C4-2B (cell line): ENCODE results near the gene RNF150.

Experiments
- H3K27ac ChIP-seq: fragments of 450-650 bp; 2 replicates; pipeline ENCODE4 v1.5.1; 2017
- ZFX ChIP-seq: fragments of 450-650 bp; IDR thresholded peaks from 2 replicates; pipeline ENCODE4 v1.6.1; 2017
- TF ChIP-seq, protein P1 (sequence below): fragments of 450-650 bp; conservative IDR thresholded peaks from 2 replicates; pipeline ENCODE4 v1.5.1; 2017; ENCODE audit warnings: mild to moderate bottlenecking

The RNF150 gene

DNA sequence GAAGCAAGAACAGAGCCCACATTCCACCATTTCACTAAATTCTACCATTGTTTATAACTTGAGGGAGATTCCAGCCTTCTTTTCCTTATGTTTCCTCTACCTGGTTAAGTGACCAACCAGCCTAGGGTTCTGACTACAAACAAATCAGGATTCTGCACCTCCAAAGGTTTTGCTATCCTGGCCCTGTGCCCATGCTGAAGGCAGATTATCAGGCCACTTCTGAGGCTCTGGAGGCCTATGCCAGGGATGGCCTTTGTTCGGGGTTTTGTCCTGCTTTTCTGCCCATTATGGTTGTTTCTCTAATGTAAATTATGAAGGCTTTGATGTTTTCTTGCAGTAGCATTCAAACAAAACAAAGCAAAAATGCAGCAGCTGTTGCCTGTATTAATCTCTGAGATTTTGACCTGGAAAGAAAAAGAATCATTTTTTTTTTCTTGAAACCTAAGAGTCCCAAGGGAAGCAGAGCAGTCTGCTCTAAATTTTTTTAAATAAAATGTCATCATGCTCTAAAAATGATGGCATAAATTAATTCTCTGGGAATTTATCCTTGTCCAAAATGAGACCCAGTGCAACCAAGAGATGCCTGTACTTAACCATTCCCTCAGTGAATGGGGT lies 55.6 kb downstream of the RNF150 start:
- no peak for TF ChIP-seq ZFX
- TF ChIP-seq, protein P1, sequence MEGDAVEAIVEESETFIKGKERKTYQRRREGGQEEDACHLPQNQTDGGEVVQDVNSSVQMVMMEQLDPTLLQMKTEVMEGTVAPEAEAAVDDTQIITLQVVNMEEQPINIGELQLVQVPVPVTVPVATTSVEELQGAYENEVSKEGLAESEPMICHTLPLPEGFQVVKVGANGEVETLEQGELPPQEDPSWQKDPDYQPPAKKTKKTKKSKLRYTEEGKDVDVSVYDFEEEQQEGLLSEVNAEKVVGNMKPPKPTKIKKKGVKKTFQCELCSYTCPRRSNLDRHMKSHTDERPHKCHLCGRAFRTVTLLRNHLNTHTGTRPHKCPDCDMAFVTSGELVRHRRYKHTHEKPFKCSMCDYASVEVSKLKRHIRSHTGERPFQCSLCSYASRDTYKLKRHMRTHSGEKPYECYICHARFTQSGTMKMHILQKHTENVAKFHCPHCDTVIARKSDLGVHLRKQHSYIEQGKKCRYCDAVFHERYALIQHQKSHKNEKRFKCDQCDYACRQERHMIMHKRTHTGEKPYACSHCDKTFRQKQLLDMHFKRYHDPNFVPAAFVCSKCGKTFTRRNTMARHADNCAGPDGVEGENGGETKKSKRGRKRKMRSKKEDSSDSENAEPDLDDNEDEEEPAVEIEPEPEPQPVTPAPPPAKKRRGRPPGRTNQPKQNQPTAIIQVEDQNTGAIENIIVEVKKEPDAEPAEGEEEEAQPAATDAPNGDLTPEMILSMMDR: no peak

DNA sequence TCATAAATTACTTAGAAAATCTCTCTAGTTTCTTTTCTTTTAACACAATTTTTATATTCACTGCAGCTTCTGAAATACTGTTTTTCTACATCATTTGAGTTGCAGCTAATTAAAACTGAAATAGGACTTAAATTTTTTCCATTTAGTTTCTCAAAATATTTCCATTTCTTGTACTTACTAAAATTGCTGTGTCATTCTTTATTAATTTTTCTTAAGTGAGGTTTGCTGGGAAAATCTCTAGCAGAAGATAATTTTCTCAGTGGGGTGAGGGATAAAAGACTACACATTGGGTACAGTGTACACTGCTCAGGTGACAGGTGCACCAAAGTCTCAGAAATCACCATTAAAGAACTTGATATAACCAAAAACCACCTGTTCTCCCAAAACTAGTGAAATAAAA lies 57.7 kb downstream of the RNF150 start:
- H3K27ac ChIP-seq: no peak overlapping the region
- TF ChIP-seq ZFX: no peak
- TF ChIP-seq, protein P1: no peak

More for the DNA sequence above, 55.6 kb downstream of the RNF150 start:
- H3K27ac ChIP-seq: no peak overlapping the region

DNA sequence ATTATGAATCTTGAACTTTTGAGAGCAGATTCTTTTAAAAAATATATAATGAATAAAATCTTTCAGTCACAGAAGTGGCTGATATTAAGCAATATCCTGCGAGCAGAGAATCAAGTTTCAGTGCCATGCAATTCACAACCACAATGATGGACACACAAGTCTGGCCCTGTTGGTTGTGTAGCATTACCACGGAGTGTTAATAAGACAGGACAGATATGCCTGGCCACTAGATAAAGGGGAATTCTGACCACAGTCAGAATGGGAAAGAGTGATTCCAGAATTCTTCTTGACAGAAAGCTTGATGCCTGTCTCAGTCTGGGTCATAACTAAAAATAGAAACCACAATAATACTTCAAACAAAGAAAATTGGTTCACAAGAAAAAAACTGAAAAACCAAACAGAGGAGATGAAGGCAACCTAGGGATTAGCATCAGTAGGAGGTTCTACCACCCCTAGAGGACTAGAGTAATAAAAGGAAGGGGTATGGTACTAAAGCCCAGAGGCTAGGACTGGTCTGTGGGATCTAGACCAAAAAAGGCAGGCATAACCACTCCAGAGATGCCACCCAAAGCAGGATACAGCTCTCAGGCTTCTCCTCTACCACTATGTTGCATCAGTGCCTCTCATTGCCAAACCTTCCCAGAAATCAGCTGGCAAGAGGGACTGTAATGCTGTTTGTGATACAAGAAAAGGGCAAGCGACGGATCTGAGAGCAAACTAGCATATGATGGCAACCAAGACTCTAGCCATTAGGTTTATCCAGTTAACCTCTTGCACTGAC lies 59.0 kb downstream of the RNF150 start:
- no peak overlapping the region for H3K27ac ChIP-seq

DNA sequence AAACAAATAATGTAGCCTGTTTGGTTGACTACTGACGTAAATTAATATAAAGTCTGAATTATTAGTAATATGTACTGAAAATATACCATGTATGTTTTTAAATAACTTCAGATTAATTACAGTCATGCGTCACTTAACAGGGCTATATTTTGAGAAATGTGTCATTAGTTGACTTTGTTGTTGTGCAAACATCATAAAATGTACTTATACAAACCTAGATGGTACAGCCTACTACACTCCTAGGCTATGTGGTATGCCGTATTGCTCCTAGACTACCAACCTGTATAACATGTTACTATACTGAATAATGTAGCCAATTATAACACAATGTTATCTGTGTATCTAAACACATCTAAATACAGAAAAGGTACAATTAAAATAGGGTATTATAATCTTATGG lies 66.6 kb downstream of the RNF150 start:
- TF ChIP-seq, protein P1: no peak
- no peak for TF ChIP-seq ZFX
- no peak overlapping the region for H3K27ac ChIP-seq

More for the DNA sequence above, 59.0 kb downstream of the RNF150 start:
- no peak for TF ChIP-seq ZFX
- TF ChIP-seq, protein P1: no peak

DNA sequence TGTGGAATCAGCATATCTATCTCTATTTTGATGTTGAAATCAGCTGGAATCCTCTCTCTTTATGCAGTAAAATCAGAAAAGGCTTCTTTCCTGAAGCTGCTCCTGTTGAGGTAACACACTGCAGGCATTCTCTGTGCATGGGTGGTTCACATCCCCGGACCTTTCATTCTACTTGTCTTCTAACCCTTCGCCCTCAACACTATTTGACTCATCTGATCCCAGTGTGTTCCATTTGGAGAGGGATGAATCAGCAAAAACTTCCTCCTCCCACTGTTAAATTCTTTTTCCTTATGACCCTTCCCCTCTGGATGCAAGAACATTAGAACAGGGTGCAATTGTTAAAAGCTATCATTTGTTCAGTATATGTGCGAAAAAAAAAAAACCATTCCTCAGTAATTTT lies 67.4 kb downstream of the RNF150 start:
- no peak for TF ChIP-seq ZFX
- TF ChIP-seq, protein P1: no peak
- H3K27ac ChIP-seq: no peak overlapping the region

DNA sequence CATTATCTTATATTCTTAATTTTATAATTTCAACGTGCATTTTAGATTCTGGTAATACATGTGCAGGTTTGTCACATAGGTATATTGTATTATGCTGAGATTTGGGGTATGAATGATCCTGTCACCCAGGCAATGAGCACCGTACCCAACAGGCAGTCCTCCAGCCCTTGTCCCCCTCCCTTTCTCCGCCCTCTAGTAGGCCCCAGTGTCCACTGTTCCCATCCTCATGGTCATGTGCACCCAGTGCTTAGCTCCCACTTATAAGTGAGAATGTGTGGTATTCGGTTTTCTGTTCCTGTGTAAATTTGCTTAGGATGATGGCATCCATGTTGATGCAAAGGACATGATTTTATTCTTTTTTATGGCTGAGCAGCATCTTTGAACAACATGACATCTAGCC lies 70.6 kb downstream of the RNF150 start:
- no peak for TF ChIP-seq ZFX
- TF ChIP-seq, protein P1: no peak
- no peak overlapping the region for H3K27ac ChIP-seq
